SU-DHL-6 (cell line): ENCODE results near the gene MS4A15.

Experiments used
- H2AFZ ChIP-seq: fragments of 200-600 bp; sonication (generic); 2 replicates; pipeline ENCODE4 v1.6.1; 2014; ENCODE audit warnings: low read depth, mild to moderate bottlenecking, moderate library complexity, mixed read lengths, antibody characterized with exemption, low read length; ENCODE audit not compliant: severe bottlenecking
- H3F3A ChIP-seq: fragments of 200-600 bp; shearing (Covaris generic); 2 replicates; pipeline ENCODE4 v1.6.0; 2016; ENCODE audit warnings: antibody characterized with exemption, mild to moderate bottlenecking; ENCODE audit not compliant: insufficient read depth
- H3K27ac ChIP-seq: fragments of 200-600 bp; sonication (generic); 2 replicates; pipeline ENCODE4 v1.5.1; 2016; ENCODE audit warnings: low read depth, mild to moderate bottlenecking, low read length, moderate library complexity, mixed read lengths
- H3K27me3 ChIP-seq: fragments of 200-600 bp; sonication (generic), shearing (Covaris generic); 2 replicates; pipeline ENCODE4 v1.6.0; 2014; ENCODE audit warnings: mild to moderate bottlenecking, low read length
- H3K36me3 ChIP-seq: fragments of 200-600 bp; sonication (generic); 2 replicates; pipeline ENCODE4 v1.6.1; 2014; ENCODE audit warnings: mild to moderate bottlenecking, low read length, mixed read lengths
- H3K4me2 ChIP-seq: fragments of 300-600, 200-600 bp; shearing (Covaris generic), sonication (generic); 2 replicates; pipeline ENCODE4 v1.6.0; 2014; ENCODE audit warnings: low read length, low read depth, mild to moderate bottlenecking; ENCODE audit not compliant: poor library complexity, severe bottlenecking
- H3K4me3 ChIP-seq: fragments of 200-600 bp; sonication (generic); 2 replicates; pipeline ENCODE4 v1.5.1; 2014; ENCODE audit warnings: antibody characterized with exemption, low read length, mild to moderate bottlenecking, mixed read lengths; ENCODE audit not compliant: insufficient read depth, poor library complexity, severe bottlenecking
- H3K79me2 ChIP-seq: fragments of 200-600 bp; sonication (generic); 2 replicates; pipeline ENCODE4 v1.6.1; 2014; ENCODE audit warnings: mild to moderate bottlenecking, low read length, moderate library complexity; ENCODE audit not compliant: insufficient read depth
- H3K9ac ChIP-seq: fragments of 200-600 bp; sonication (generic); 2 replicates; pipeline ENCODE4 v1.7.0; 2014; ENCODE audit warnings: mild to moderate bottlenecking, low read length
- H3K9me2 ChIP-seq: fragments of 200-600 bp; sonication (generic); replicated peaks from 2 replicates; pipeline ENCODE4 v1.6.1; 2014; ENCODE audit warnings: low read length; ENCODE audit not compliant: insufficient read depth
- H3K9me3 ChIP-seq: fragments of 200-600 bp; sonication (generic); 2 replicates; pipeline ENCODE4 v1.6.1; 2014; ENCODE audit warnings: low read length, mixed read lengths; ENCODE audit not compliant: insufficient read depth
- H4K20me1 ChIP-seq: fragments of 200-600 bp; sonication (generic); 2 replicates; pipeline ENCODE4 v1.6.1; 2014; ENCODE audit warnings: low read depth, mild to moderate bottlenecking, antibody characterized with exemption, low read length, moderate library complexity, mixed read lengths
- EZH2phosphoT487 ChIP-seq: fragments of 200-600 bp; sonication (generic), shearing (Covaris generic); conservative IDR thresholded peaks from 2 replicates; pipeline ENCODE4 v1.6.1; 2018; ENCODE audit warnings: mild to moderate bottlenecking, antibody characterized with exemption, low read length, moderate library complexity, mixed read lengths
- TF ChIP-seq, protein P1 (sequence below): fragments of 200-600 bp; sonication (generic); IDR thresholded peaks from one replicate; pipeline ENCODE4 v1.5.1; 2017; ENCODE audit warnings: antibody characterized with exemption, mild to moderate bottlenecking, low read length, moderate library complexity; ENCODE audit not compliant: insufficient read depth, poor library complexity, severe bottlenecking

The MS4A15 gene

DNA sequence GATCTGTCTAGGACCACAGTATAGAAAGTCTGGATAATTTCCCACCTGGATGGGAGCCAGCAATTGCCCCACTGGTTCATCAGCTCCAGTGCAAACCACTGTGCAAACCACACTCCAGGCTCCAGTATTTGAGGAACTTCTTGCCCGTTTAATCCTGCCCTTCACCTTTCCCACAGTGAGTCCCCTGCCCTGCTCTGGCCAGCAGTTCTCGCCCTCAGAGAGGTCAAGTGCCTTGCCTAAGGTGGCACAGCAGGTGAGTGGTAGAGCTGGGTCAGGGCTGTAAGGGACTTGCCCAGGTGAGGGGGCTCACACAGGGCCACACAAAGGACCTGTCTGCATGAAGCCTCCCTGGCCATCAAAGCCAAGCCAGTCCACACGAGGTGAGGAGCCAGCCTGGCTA, 52.6 kb downstream of the MS4A15 start:
- no peaks in the 10 kb centered on the region for H3K79me2 ChIP-seq
- H3K9me2 ChIP-seq: no peaks in the 10 kb centered on the region
- H3K4me2 ChIP-seq: no peak overlapping the region
- H3K9me3 ChIP-seq: no peaks in the 10 kb centered on the region
- no peaks in the 10 kb centered on the region for H3K36me3 ChIP-seq
- H3K9ac ChIP-seq: no peak overlapping the region
- no peaks in the 10 kb centered on the region for H4K20me1 ChIP-seq
- H3K27ac ChIP-seq: no peak overlapping the region
- H3K4me3 ChIP-seq: no peak overlapping the region
- no peak overlapping the region for H2AFZ ChIP-seq
- no peaks in the 10 kb centered on the region for H3F3A ChIP-seq
- no peaks in the 10 kb centered on the region for H3K27me3 ChIP-seq
- TF ChIP-seq, protein P1, sequence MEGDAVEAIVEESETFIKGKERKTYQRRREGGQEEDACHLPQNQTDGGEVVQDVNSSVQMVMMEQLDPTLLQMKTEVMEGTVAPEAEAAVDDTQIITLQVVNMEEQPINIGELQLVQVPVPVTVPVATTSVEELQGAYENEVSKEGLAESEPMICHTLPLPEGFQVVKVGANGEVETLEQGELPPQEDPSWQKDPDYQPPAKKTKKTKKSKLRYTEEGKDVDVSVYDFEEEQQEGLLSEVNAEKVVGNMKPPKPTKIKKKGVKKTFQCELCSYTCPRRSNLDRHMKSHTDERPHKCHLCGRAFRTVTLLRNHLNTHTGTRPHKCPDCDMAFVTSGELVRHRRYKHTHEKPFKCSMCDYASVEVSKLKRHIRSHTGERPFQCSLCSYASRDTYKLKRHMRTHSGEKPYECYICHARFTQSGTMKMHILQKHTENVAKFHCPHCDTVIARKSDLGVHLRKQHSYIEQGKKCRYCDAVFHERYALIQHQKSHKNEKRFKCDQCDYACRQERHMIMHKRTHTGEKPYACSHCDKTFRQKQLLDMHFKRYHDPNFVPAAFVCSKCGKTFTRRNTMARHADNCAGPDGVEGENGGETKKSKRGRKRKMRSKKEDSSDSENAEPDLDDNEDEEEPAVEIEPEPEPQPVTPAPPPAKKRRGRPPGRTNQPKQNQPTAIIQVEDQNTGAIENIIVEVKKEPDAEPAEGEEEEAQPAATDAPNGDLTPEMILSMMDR: no peak

DNA sequence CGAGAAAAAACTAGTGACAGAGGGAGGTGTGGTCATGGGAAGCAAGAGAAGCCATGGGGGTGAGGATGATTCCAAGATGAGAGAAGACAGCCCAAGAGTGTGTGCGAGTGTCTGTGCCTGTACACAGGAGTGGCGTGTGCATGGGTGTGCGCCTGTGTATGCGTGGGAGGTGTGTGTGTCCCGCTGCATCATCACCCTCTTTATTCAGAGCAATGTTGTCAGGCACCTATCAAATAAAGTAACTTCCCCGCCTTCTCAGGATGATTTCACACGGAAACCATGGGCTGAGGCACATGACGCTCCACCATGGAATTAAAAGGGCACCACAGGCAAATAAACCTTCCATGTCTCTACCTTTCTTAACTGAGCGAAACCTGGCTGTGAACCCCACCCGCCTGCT, 53.0 kb downstream of the MS4A15 start:
- H3K79me2 ChIP-seq: no peaks in the 10 kb centered on the region

GRCh38 chr11:60810151-60810550, 53.5 kb downstream of the MS4A15 start:
- no peak overlapping the region for H2AFZ ChIP-seq
- no peaks in the 10 kb centered on the region for H4K20me1 ChIP-seq
- H3K9ac ChIP-seq: no peak overlapping the region
- H3K4me3 ChIP-seq: no peak overlapping the region
- H3K4me2 ChIP-seq: no peak overlapping the region
- no peak for TF ChIP-seq EZH2phosphoT487
- TF ChIP-seq, protein P1: no peak
- no peaks in the 10 kb centered on the region for H3K9me3 ChIP-seq
- H3K27ac ChIP-seq: no peak overlapping the region
- no peaks in the 10 kb centered on the region for H3K36me3 ChIP-seq
- H3F3A ChIP-seq: no peaks in the 10 kb centered on the region
- H3K27me3 ChIP-seq: no peaks in the 10 kb centered on the region
- H3K9me2 ChIP-seq: no peaks in the 10 kb centered on the region
- no peaks in the 10 kb centered on the region for H3K79me2 ChIP-seq

More for the DNA sequence above, 53.0 kb downstream of the MS4A15 start:
- Histone ChIP-seq H3F3A (no peaks in the 10 kb centered on the region), H2AFZ (no peak overlapping the region), H3K9me3 (no peaks in the 10 kb centered on the region), H3K36me3 (no peaks in the 10 kb centered on the region), H3K4me2 (no peak overlapping the region), H3K4me3 (no peak overlapping the region), H3K27me3 (no peaks in the 10 kb centered on the region), H3K9me2 (no peaks in the 10 kb centered on the region), H3K9ac (no peak overlapping the region), H4K20me1 (no peaks in the 10 kb centered on the region), H3K27ac (no peak overlapping the region)
- TF ChIP-seq EZH2phosphoT487: no peak
- TF ChIP-seq, protein P1: no peak

GRCh38 chr11:60810569-60810968, 53.9 kb downstream of the MS4A15 start:
- Histone ChIP-seq H3K9ac (no peak overlapping the region), H3K79me2 (no peaks in the 10 kb centered on the region), H3K36me3 (no peaks in the 10 kb centered on the region), H3K4me2 (no peak overlapping the region), H2AFZ (no peak overlapping the region), H3K9me2 (no peaks in the 10 kb centered on the region), H3K27ac (no peak overlapping the region), H3K4me3 (no peak overlapping the region), H3K9me3 (no peaks in the 10 kb centered on the region), H4K20me1 (no peaks in the 10 kb centered on the region), H3K27me3 (no peaks in the 10 kb centered on the region), H3F3A (no peaks in the 10 kb centered on the region)
- TF ChIP-seq, protein P1: no peak
